IPS-NIHi11 (cell line): ENCODE results near the gene BRDT.
A peak's percentile ranks its signal among the peaks of the same experiment; 100 is the strongest.
"Not testable (repeated sequence)": the region's sequence is repeated elsewhere in the genome, so short reads cannot be mapped to it uniquely, and the experiment has no call there.

Source experiments
- DNase-seq: peaks from one replicate; pipeline ENCODE4 v3.0.0; 2012; ENCODE audit warnings: mixed read lengths, low spot score

BRDT gene

DNA sequence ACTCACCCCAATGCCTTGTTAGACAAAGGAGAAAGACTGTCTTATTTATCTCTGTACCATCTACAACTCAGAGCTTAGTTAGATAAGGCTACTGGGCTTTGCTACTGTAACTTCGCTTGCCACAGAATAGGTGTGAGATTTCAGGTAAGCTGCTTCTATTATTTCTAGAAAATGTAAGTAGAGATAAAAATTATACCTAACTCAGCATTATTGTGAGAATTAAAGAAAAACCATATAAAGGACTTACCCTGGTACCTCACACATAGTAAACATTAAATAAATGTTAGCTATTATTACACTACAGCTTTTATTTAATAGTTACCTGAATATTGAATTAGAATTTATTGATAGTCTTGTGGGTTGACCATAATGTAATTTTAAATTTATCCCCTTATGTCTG lies 44.1 kb downstream of the BRDT start:
- no peak for DNase-seq

DNA sequence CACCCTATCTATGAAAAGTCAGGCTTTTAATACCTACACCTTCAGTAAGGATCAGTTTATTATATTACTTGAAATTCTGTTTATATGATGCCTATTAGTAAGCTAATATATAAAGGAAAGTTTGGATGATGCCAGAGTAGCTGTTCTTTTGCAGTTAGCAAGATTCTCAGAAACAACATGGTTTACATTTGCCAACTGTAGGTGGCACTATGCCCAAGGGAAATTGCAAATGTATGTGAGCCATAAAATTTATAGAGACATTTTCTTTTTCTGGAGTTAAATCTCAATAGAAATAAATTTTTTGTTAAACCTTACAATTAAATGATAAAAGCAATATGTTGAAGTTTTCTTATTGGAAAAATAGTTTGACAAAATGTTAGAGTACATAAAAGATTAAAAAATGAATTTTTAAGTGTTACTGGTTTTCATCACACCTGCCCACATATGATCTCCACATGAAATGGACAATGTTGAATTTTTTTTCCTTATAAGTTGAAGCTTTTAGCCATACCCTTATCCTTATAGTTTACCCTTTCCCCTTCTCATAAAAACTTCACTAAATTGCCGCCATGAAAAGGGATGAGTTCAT lies 48.5 kb downstream of the BRDT start:
- peak; percentile 44 for DNase-seq

DNA sequence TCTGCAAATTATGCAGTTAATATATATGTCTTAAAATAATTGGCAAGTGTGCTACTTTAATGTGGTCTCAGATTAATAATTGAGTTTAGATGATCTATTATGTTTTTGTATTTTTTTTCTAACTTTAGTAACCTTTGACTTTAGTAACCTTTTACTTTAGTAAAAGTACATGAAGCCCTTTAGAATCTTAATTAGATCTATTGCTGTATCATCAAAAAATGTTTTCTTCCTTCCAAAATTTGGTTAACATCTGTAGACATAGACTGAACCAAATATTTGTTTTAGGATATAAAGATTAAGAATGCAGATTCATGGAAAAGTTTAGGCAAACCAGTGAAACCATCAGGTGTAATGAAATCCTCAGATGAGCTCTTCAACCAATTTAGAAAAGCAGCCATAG lies 54.9 kb downstream of the BRDT start:
- DNase-seq, result no peak

DNA sequence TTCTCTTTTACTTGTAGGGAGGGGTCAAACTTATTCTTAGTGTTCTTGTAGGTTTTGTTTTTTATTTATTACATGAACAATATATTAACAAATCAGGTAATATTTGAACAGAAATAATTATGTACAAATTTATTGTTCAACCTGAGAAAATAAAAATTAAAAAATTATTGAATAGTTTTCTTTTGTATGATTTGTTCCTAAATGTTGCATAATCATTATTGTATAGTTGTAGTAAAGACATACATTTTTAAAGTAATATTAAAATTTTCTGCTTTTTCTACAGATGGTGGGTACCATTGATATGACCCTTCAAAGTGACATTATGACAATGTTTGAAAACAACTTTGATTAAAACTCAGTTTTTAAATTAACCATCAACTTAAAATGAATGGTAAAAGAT lies 64.7 kb downstream of the BRDT start:
- no peak for DNase-seq

DNA sequence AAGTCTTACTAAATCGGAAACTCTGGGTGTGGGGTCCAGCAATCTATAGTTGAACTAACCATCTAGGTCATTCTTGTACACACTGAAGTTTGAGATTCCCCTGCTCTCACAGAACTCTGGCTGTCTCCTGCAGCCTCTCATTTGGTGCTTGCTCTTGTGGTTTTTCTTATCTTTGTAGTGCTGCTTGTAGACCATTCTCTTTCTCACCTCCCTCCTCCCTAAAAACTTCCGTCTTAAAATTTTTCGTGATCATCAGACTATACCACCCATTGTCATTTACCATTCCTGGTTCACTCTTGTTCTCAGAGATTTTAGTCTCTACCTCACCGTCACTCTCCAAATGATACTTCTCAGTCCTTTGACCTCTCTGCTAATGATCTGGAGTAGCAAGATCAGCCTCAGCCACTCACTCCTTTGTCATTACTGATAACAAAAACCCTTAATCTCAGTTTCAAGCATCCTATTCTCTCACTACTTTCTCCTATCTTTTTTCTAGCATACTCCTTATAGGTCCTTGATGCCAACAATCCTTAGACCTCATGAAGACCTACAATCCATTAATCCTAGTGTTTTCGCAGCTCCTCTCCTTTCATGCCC lies 67.6 kb downstream of the BRDT start:
- no peak for DNase-seq

DNA sequence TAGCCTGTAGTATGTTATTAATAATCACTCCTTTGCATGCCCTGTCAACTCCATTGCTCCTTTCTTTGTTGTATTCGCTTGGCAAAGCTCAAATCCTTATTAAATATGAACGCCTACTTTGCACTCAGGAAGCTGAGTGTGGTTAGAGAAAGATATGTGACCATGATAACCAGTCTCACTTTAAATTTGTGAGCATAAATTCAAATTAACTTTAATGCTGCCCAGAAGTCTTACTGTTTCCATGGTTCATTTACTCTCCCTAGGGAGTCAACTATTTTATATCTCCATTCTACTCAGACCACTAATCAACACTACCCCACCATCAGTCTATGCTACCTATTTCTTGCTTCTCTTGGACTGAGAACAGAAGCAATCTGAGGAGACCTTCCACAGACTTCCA lies 68.5 kb downstream of the BRDT start:
- DNase-seq, result no peak

DNA sequence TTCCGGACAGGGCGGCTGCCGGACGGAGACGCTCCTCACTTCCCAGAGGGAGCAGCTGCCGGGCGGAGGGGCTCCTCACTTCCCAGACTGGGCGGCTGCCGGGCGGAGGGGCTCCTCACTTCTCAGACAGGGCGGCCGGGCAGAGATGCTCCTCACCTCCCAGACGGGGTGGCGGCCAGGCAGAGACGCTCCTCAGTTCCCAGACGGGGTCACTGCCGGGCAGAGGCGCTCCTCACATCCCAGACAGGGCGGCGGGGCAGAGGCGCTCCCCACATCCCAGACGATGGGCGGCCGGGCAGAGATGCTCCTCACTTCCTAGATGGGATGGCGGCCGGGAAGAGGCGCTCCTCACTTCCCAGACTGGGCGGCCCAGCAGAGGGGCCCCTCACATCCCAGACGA lies 76.8 kb downstream of the BRDT start:
- DNase-seq, result not testable (repeated sequence)

DNA sequence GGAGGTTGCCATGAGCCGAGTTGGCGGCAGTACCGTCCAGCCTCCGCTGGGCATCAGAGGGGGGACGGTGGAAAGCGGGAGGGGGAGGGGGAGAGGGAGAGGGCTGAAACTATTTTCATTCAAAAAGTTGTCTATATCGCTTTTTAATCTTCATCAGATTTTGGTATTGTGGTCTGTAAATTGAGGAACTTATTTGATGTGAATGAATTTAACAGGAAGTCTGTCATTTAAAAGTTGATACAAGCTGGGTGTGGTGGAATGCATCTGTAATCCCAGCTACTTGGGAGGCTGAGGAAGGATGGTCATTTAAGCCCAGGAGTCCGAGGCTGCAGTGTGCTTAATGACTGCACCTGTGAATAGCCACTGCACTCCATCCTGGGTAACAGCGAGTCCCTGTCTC lies 77.6 kb downstream of the BRDT start:
- DNase-seq, result no peak

DNA sequence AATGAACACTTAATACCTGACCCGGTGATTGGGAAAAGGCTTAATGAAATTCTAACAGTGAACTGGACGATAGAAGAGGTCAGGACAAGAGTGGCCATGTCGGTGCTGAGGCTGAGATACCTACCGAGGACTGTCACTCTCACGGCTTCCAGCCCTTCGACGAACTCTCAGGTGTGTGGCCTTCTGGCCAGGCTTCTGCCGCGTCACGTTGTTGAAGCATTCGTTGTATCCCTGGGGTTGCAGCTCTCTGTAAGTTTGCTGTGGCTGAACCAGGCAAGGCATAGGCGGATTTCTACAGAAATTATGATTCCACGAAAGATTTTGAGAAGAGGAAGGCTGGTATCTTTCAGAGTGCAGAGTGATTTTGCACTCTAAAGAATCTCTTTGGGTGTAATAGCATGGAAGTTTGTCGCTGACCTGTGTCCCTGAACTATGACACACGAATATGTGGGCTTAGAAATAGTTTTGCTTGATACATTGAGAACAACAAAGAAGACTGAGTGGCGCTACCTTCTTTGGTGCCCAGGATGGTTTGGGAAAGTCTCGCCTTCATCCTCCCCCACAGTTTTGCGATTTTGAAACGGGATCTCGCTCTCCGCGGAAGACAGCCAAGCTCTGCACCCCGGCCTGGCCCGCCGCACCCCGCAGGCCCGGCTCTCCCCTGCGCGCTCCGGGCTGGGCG lies 80.2 kb downstream of the BRDT start:
- DNase-seq, result peak; percentile 12

DNA sequence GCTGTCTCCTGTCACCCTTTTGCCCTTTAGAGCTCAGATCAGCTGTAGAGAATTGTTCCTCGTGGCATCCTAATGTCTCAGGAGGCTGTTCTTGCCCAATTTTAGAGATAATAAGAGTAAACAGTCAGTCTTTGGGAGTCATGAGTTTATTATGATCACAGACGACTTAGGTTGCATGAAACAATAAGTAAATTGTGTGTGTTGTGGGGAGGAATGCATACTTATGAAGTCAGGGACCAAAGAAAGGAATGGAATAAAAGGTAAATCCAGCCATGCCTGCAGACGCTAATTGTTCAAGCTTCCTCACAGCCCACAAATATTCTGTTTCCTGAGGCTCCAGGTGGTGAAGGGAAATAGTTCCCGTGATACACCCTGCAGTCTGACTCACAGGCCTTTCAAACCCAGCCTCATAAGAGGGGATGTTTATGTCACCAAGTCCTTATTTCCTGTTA lies 81.5 kb downstream of the BRDT start:
- DNase-seq, result peak; percentile 5

DNA sequence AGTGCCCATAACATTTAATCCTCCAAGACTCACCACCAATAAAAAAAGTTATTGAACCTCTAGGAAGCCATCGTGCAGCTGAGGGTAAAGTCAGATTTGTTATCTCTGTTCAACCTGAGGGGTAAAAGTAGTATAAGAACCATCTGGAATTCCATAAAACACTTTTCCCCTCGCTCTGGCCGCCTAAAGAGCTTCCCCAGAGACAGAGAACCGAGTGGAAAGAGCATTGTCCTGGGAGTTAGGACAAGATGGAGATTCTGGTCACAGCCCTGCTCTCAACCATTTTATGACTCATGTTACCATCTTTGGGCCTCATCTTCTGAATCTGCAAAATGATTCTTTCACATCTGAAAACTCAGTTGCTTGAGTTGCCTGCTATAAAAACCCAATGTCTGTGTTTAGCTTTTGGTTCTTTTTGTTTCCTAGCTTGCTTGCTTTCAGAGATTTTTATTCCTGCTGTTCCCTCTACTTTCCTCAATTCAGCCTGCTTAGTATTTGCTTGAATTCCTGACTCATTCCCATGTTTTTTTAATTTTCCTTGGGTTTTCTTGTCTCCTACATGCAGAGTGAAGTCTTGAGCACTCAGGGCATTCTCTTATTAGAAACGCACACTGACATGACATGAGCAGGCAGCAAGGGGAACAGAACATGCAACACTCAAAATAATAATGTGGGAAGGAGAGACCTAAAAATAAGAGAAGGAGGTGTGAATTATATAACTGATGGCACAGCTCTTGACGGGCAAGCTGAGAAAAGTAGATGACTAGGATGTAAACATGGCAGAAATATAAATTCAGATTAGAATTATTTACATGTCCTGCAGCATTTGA lies 82.3 kb downstream of the BRDT start:
- no peak for DNase-seq

DNA sequence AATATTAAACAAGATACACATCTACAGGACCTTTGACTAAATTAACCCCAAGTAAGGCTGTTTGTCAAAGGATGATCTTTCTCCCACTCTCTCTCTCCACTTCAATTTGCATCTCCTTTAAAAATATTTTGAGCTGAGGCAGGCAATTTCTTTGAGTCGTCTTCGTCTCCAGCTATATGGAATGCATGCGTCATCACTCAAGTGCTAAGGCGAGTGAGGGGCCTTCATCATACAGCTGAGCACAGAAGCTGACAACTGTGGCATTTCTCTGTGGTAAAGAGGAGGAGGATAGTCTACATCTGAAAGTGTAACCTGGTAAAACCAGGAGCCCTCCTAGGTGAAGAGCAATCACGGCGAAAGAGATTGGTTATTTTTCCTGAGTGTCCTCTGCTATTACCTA lies 88.2 kb downstream of the BRDT start:
- no peak for DNase-seq

DNA sequence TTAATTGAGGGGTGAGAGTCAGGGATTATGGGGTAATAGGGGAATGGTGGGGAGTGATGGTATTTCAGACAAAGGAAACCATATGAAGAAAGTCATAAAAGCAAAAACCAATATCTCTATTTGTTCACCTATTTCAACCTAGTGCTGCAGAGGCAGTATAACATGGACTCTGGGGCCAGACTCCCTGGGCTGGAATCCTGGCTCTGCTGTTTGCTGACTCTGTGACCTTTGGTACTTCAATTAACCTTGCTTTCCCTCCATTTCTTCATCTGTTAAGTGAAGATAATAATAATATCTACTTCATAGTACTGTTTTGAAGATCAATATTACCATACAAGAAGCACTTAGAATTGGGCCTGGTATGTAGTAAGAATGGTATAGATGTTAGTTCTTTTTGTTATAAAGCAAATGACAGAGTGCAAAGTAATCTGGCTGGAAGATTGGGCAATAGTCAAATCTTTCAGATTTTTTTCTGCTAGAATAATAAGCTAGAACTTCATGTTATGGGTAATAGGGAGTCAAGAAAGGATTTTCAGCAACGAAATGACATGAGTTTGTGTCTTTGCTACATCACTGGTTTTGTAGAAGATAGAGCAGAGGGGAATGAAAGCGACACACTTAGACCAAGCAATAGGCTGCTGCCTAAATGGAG lies 89.6 kb downstream of the BRDT start:
- DNase-seq, result no peak

DNA sequence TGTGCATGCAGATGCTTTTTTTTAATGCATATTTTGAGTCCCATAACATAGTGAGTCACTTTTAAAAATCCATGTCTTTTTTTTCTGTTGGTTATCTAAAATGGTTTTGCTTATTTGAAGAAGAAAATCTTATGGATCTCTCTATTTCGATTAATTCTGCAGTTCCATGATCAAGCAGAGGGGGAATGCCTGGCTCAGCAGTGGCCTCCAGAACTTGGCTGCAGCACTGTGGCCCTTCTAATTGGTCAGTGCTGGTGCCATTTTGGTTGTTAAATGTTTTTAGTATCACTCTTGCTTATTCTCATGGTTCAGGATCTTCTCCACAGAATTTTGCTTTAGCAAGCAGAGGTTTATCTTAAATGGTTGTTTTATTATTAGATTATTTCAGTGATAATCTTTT lies 91.8 kb downstream of the BRDT start:
- DNase-seq, result no peak

DNA sequence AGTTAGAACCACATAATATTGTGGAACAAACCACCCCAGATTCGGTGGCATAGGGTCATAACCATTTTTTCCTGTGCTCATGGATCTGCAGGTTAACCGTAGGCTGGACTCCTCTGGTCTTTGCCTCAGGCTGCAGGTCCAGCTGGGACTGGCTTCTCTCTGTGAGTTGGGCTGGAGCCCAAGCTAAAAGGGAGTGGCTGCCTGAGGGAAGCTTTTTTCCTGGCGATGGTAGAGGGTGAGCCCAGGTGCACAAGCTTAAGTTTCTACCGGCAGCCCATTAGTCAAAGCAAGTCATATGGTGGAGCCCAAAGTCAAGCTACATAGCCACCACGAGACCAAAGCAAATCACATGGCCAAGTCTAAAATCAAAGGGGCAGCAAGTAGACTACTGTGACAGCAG lies 94.4 kb downstream of the BRDT start:
- peak; percentile 10 for DNase-seq

DNA sequence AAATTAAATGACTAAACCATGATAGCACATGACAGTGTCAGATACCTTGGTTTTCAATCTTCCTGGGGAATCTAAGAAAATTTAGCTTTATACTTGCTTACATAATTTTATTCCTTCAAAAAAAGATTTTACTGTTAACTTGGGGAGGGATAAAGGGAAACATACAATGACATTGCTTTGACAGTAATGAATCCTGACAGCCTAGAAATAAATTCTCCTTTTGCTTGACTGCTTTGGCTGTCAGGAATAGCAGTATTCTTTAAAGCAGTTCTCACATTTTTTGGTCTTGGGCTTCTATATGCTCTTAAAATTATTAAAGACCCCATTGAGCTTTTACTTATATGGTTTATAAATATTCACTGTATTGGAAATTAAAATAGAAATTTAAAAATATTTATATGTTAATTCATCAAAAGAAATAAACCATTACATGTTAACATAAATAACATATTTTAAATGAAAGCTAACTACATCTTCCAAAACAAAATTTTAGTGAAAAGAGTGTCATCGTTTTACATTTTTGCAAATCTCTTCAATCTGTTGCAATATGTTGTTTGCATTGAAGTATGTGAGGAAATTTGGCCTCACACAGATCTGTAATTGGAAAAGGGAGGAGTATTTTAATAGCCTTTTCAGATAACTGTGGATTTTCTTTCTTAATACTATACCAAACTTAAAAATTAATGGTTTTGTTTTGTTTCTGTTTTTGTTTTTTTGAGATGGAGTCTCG lies 96.7 kb downstream of the BRDT start:
- DNase-seq, result no peak

DNA sequence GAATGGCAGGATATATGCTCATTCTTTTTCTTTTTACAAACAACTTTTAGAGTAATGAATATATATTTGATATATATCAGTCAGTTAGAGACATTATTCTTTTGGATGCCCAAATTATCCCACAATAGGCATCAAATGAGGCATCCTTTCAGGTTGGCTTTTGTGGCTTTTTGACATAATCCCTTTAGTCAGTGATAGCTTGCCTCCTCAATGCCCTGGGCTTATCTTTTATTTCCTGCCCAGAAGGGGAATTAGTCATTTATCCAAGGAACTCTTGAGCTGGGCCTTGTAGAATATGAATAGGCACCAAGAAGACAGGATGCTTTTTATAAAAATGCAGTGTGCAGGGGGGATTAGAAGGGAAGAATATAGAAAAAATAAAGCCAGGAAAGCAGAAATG lies 102.7 kb downstream of the BRDT start:
- DNase-seq, result no peak
